ENCODE data around the gene MIOS. TPM values are rescaled to one million over a fixed set of nuclear protein-coding genes. Genes with fewer than 3 reads are reported as not detected.

MIOS gene
- total RNA-seq (2022; extraction: Qiagen RNA extraction), result 17.2 to 22.1 TPM (median 21.1 TPM) in 5 replicates

GRCh38 chr7:7566651-7567611 is at the start of gene MIOS:
Gene MIOS (plus strand): TSS chr7:7566884. CDS start chr7:7572476, 5,592 bp downstream.

GRCh38 chr7:7535691-7536090 is 31.0 kb upstream of the MIOS start, which contains the start of gene COL28A1:
Gene COL28A1 (minus strand): TSS chr7:7535873. CDS start chr7:7532875, 2,998 bp downstream.

GRCh38 chr7:7640221-7641128 is 73.8 kb downstream of the MIOS start, which contains the start of gene UMAD1:
Gene UMAD1 (plus strand): TSS chr7:7640752. CDS start chr7:7673372, 32,620 bp downstream.

Other genes starting within 250 kb of the MIOS start
- gene COL28A1, start 31.0 kb upstream of the MIOS start, total RNA-seq (2022; extraction: Qiagen RNA extraction), result 0.43 to 0.85 TPM (median 0.60 TPM) in 5 replicates
- gene UMAD1, start 73.9 kb downstream of the MIOS start, total RNA-seq (2022; extraction: Qiagen RNA extraction), result 9.5 to 10.8 TPM (median 9.9 TPM) in 5 replicates
- 69.5 to 97.6 TPM (median 76.1 TPM) in 5 replicates for gene RPA3, start 151.7 kb downstream of the MIOS start, total RNA-seq (2022; extraction: Qiagen RNA extraction)